Sciatic nerve (tissue), 2 donors: ENCODE measurements around the gene B3GALT5. TPM values are rescaled to one million over a fixed set of nuclear protein-coding genes. Genes with fewer than 3 reads are reported as not detected.

Experiments
- ATAC-seq: fragments of 200-7000 bp; cut with Tn5 transposase; one replicate; pipeline ENCODE4 v1.9.1; 2020; ENCODE audit warnings: mild to moderate bottlenecking, moderate library complexity
- DNase-seq: peaks from one replicate; pipeline ENCODE4 v3.0.0-alpha.2; 2020; ENCODE audit warnings: low spot score
- intact Hi-C: fragments of 100-400 bp; cut with DNase I; formaldehyde crosslinking; loops from one replicate; pipeline ENCODE4 v1.14.2; 2022
- total RNA-seq: library from RNA; stranded (reverse); fragmentation: NEBNext Ultra II Directional; extraction: Animal tissue kit (Norgen Biotek cat#: 25700); gene quantifications from one replicate; pipeline ENCODE4 v1.2.1, GENCODE V29; 2021
- donor health status: DM: no; HTN: no; CAD: no.
- donor health status: DM: no; HTN: no; CAD: no.

The B3GALT5 gene
- total RNA-seq, 1 donor from 2014 or later = not detected

DNA sequence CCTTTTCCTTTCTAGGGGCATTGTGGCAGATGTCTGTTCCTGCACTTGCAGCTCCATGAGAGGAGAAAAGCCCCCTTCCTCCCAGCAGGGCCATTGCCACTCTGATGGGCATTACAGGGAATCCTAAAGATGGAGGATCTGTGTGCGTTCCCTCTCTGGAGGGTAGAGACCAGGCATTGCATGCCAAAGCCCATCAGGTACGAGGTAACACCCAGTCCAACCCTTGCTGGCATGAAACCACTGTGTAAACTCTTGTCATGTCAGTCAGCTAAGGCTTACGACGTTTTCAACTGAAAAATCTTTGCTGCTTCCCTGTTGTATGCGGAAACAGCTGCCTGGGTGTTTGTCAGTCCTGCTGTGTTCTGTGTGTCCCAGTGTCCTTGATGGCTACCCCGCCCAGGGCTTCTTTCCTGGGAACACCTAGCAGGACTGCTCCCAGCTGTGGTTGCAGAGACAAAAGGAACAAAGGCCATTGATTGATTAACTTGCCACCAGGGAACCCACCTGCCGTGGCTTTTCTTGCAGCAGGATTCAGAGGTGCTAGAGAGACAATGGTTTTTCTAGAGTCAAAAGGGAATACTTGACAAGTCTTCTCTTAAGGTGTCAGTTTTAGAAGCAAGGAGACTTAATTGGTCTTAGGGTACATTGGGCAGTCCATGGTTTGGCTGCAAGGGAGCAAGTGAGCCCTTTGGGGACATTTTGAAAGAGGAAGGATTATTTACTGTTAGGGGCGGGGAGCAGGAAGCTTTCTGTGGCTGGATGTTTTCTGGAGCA is 24.6 kb downstream of the B3GALT5 start:
- no peak for ATAC-seq
- no peak for DNase-seq
- intact Hi-C loops = no loop called here

DNA sequence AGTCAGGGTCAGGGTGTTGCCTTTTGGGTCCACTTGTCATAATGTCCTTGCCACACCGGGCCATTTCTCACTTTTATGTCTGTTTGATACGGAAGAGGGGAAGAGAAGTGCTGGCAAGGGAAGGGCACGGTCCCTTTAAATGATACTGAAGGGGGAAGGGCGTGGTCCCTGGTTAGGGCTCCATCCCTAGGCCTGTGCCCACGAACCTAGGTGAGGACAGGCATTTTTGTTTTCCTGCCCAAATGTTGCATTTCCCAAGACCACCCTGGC is 25.2 kb downstream of the B3GALT5 start:
- ATAC-seq (no peak), DNase-seq (no peak)
- intact Hi-C loops = no loop called here

DNA sequence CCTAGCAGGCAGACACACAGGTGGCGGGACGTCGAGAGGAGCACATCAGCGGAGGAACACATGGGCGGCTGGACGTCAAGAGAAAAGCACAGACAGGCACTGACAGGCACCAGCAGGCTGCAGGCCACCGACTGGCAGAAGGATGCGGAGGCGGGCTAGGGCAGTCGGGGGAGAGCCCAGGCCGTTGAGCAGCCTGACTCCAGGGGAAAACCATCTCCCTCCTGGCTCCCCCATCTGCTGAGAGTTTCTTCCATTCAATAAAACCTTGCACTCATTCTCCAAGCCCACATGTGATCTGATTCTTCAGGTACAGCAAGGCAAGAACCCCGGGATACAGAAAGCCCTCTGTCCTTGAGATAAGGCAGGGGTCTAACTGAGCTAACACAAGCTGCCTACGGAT is 25.5 kb downstream of the B3GALT5 start:
- no peak for DNase-seq
- intact Hi-C loops = no loop called here

DNA sequence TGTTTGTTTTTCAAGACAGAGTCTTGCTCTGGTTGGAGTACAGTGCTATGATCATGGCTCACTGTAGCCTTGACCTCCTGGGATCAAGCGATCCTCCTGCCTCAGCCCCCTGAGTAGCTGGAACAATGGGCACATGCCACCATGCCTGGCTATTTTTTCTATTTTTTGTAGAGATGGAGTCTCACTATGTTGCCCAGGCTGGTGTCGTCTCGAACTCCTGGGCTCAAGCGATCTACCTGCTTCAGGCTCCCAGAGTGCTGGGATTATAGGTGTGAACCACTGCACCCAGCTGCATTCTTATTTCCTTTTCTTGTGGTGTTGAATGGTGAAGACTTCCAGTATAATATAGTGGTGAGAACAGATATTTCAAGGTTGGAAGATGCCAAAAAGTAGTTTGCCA is 28.0 kb downstream of the B3GALT5 start:
- no peak for ATAC-seq
- intact Hi-C loops = no loop called here
- DNase-seq = no peak

More for the DNA sequence above, 25.5 kb downstream of the B3GALT5 start:
- ATAC-seq = no peak

DNA sequence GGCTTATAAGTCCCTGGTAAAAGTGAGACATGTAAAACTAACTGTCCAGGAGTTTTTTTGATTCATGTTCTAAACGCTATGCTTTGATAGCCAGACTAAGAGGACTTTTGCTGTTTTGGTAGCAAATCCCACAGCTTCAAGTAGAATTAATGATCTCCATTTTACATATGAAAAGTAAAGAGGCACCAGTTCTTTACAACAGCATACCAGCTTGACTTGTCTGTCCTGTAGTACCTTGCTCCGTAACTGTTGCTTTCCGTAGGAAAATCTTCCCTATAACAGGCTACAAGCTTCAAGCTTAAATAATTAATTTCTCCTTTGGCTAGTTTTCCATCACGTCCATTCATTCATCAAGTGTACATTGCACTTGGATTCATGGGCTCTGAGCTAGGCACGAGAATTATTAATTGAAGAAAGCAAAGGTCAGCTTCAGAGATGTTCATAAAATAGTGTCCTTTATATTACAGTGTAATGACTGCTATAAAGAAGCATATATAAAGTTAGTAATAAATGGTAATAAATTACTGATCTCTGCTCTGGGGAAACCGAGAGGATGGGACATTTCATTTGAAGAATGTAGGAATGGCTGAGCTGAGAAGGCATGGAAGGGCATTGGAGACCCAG is 29.2 kb downstream of the B3GALT5 start:
- intact Hi-C loops = no loop called here

DNA sequence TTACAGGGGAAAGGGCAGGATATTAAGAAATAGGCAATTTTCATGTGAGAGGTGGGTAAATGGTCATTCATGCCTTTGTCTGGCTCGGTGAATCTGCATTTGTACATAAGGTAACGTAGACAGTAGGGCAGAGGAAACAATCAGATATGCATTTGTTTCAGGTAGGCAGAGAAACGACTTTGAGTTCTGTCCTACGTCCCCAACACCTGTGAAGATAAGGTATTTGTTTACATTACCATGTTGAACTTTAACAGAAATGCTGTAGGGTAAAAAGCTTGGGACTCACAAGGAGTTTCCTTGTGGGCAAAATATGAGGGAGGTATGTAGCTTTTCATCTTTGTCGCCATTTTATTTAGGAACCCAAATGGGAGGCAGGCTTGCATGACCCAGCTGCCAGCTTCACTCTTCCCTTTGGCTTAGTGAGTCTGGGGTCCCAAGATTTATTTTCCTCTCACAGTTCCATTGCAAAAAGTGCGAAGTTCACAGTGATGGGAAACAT is 31.4 kb downstream of the B3GALT5 start:
- DNase-seq (no peak), ATAC-seq (no peak)
- intact Hi-C loops = no loop called here

More for the DNA sequence above, 29.2 kb downstream of the B3GALT5 start:
- no peak for DNase-seq
- ATAC-seq = no peak

DNA sequence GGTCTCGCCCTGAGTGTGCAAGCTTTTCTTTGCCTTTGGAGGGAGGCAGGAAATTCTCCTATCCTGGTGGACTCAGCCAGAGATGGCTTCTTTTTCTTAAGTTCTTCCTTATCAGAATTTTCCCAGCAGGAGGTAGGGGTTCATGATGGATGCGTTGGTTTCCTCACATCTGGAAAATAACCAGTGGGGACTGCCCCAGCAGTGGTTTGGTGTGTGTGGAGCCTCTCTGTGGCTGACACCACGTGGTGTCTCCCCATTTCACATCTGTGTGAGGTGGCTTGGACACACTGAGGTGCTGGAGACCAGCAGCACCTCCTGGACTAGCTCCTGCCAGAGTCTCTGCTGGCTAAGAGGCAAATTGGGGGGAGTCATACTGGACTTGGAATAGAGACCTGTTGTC is 32.6 kb downstream of the B3GALT5 start:
- intact Hi-C loops = no loop called here
- ATAC-seq = no peak
- DNase-seq = no peak

DNA sequence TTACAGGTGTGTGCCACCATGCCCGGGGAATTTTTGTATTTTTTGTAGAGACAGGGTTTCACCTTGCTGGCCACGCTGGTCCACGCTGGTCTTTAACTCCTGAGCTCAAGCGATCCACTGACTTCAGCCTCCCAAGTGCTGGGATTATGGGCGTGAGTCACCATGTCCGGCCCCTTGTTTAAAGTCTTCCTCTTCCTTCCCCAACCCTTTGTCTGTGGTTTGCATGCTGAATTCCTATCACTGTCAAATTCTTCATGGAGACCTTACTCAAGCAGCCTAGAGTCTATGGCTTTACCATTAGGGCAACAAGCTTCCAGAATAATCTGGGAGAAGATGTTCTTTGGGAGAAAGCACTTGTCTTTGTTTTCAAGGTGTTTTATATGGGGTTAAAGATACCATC is 34.7 kb downstream of the B3GALT5 start:
- no peak for DNase-seq
- ATAC-seq = no peak
- intact Hi-C loops = no loop called here

DNA sequence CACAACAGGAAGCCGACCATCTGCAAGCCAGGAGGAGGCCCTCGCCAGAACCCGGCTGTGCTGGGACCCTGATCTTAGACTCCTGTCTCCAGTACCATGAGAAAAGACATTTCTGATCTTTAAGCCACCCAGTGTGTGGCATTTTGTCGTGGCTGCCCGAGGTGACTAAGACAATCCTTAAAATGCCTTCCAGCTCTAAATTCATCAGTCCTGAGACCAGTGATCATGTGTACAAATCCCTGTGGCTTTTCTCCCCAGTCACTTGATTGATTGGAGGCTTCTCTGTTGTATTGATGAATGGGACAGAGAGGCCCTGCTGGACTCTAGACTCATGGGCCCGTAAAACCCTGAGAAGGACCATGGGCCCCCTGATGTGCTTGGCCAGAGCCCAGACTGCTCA is 36.1 kb downstream of the B3GALT5 start:
- ATAC-seq (no peak), DNase-seq (no peak)
- intact Hi-C loops = no loop called here

DNA sequence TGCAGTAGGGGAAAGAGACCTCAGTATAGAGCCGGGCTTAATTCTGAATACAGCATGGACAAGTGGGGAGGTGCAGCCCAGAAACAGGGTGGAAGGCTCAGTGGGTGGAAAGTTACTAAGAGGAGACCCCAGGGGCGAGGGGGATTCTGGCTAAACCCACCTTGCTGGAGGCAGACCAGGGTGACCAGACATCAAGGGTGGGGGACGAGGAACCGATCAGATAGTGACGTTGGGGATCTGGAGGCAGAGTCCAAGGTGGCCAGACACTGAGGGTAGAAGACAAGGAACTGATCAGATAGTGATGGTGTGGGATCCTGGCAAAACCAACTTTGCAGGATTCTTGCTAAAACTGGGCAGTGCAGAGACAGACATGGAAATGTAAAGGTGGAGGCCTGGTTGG is 36.8 kb downstream of the B3GALT5 start:
- ATAC-seq = no peak
- intact Hi-C loops = no loop called here
- DNase-seq = no peak

DNA sequence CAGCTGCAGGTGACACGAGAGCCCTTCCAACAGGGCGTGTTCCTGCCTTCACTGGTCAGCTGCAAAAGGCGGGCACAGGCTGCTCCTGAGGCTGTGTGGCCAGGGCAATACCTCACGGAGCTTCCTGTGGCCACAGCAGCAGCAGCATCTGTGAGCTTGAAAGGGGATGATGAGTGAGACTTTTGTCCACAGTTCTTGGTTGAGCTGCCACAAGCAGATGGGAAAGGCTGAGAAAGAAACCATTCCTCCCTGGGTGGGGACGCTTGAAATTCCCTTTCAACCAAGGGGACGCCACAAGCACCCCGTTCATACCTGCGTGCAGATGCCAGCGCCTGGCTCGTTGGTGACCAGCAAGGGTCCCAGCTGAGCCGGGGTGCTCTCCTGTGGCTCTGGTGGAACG is 37.6 kb downstream of the B3GALT5 start:
- intact Hi-C loops = no loop called here
- ATAC-seq (no peak), DNase-seq (no peak)

DNA sequence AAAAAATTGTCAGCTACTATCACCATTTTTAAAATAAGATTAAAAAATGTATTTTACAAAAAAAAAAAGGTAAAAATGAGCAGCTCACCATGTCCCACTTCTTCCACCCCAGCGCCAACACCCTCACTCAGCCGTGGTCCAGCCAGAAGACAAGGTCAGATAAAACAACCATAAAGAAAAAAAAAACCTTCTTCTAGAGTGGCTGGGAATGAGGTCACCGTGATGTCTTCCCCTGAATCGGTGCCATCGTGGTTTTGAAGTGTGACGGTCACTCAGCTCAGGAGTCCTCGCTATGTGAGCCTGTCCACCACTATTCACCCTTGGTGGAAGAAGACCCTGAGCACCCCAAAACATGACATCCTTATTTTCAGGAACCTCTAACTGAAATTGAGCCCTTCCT is 38.1 kb downstream of the B3GALT5 start:
- intact Hi-C loops = no loop called here
- ATAC-seq (no peak), DNase-seq (no peak)

DNA sequence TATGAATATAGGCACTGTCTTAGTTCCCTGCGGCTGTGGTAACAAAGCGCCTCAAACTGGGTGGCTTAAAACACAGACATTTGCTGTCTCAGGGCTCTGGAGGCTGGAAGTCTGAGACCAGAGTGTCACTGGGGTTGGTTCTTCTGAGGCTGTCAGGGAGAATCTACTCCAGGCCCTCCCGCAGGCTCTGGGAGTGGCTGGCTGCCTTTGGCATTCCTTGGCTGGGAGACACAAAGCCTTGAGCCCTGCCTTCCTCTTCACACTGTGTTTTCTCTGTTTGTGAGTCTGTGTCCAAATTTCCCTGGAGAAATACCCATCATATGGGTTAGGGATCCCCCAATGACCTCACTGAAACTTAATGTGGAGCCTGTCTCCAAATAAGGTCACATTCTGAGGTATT is 38.5 kb downstream of the B3GALT5 start:
- DNase-seq (no peak), ATAC-seq (no peak)
- intact Hi-C loops = no loop called here

DNA sequence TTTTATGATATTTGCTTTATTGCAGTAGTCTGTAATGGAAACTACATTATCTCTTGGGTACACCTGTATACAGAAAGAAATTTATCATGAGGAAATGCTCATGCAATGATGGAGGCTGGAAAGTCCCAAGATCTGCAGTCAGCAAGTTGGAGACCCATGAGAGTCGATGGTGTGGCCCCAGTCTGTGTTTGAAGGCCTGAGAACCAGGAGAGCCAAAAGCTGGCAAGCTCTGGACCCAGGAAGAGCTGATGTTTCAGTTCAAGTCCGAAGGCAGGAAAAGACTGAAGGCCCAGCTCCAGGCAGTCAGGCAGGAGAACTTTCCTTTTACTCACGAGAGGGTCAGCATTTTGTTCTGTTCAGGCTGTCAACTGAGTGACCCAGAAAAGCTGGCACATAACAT is 42.2 kb downstream of the B3GALT5 start:
- intact Hi-C loops = no loop called here
- DNase-seq (peak; percentile 22), ATAC-seq (no peak)

DNA sequence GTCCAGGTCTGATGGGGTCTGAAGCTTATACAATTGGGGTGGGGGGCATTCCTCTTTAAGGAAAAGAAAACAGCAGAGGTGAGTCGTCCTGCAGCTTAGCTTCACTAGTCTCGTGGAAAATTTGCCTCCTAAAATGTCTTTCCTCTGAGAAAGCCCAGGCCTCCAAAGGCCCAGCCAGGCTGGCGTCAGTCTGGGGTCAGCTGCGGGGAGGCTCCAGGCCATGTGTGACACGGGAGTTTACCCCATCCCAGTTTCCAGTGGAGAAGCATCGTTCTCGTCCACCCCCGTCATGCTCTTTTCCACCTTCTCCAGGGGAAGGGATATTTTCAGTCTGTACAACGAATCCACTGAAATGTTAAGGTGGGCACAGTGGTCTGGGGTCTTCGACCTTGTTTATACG is 42.8 kb downstream of the B3GALT5 start:
- intact Hi-C loops = no loop called here
- ATAC-seq (no peak), DNase-seq (no peak)

DNA sequence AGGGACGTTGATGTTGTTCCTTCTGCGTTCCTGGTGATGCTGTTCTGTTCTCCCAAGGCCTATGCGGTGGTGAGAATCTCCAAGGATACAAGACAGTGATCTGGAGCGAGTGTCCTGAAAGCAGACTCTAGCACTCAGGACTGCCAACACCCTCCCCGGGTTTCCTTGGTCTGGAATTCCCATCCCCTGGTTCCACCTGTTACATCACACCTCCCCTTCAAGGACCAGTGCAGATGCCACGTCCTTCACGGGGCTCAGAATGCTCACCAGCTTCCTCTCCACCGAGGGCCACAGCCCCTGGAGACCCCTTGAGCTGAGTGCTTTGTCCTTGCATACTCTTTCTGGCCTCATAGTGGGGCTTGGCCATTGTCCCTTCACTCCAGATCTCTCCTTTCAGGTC is 43.5 kb downstream of the B3GALT5 start:
- intact Hi-C loops = no loop called here
- DNase-seq = no peak
- no peak for ATAC-seq

DNA sequence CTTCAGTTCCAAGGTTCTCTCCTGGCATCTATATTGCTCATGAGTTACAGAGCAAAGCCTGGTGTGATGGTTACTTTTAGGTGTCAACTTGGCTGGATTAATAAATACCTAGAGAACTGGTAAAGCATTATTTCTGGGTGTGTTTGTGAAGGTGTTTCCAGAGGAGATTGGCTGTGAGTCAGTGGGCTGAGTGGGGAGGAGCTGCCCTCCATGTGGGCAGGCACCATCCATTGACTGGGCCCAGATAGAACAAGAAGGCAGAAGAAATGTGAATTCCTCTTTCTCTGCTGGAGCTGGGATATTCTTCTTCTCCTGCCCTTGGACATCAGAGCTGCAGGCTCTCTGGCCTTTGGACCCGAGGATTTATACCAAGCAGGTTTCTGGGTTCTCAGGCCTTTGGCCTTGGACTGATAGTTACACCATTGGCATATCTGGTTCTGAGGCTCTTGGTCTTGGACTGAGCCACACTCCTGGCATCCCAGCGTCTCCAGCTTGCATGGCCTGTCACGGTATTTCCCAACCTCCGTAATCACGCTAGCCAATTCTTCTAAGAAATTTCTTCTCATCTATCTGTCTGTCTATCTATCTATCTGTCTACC is 44.5 kb downstream of the B3GALT5 start:
- ATAC-seq = no peak
- intact Hi-C loops = no loop called here

DNA sequence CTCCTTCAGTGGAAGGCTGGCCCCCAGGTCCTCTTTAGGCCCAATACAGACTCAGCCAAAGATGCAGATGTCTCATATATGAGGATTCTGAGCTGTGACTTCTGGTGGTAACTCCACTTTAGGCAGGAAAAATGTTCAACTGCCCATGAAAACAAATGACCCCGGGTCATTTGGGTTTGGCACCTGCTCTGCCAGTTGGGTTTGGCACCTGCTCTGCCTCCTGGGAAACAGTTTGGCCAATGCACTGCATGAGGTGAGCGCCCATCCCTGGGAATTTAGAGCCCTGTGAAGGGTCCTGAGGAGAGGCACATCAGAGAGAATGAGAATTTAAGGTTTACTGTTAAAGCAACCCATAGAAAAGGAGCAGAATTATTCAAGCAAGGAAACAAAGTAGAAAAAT is 45.3 kb downstream of the B3GALT5 start:
- intact Hi-C loops = no loop called here
- peak; percentile 5 for DNase-seq
- no peak for ATAC-seq

More for the DNA sequence above, 44.5 kb downstream of the B3GALT5 start:
- no peak for DNase-seq

DNA sequence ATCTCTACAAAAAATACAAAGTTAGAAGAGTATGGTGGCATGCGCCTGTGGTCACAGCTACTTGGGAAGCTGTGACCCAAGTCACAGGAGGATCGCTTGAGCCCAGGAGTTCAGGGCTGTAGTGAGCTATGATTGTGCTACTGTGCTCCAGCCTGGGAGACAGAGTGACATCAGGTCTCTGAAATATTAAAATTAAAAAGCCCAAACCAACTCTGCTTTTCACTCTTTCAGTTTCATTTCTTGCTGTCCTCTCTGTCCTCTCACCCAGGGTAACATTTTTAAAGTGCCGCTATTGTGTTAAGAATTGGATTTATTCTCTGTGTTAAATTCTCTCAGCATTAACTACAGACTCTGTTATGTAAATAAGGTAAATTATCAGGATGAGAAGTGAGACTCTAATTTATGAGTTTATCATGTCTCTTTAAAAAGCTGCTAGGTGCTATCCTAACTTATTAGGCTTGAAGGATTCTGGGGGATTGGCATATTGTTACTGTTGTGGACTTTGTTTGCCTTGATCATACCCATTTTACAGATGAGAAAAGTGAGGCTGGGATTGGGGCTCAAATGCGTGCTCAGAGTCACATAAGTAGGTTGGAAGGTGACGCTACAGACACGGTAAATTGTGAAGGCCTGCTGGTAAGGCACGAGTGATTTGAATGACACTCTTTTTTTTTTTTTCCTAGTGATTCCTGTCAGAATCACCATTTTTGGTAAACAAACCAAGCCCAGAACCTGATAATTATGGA is 46.5 kb downstream of the B3GALT5 start:
- no peak for ATAC-seq
- intact Hi-C loops = no loop called here
- peak; percentile 4 for DNase-seq
